ENCODE measurements around the gene CCNI2. TPM values are rescaled to one million over a fixed set of nuclear protein-coding genes. Genes with fewer than 3 reads are reported as not detected.

The CCNI2 gene
- total RNA-seq, 4 donors from 2014 or later: 0.34 to 0.81 (median 0.67) TPM; not detected in 1

DNA sequence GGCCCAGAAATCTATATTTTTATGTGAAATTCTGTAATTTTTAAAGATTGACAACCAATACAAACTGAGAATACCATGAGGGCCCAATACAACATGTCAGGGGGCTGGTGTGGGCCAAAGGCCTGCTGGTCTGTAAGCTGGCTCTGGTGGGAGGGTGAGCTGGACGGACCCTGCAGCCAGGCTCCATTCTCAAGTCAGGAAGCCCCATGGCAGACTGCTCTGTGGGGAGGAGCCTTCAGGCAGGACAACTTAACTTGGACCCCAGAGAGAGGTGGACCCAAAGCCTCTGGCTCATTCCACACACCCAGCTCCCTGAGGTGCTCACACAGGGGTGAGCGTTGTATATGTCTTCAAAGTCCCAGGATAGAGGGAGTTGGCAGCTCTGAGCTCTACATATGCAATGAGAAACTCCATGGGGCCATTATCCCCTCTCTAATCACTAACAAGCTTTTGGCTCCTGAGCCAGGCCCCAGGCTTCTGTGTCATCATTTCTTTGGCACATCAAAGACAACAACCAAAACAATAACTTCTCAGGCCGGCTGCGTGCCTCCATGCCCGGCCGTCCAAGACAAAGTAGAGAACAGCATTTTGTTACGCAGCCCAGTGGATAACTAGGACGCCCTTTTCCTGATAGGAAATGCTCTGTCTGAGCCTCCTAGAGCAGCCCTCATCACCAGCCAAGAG lies 23.4 kb downstream of the CCNI2 start:
- Histone ChIP-seq H3K4me3 (replicated peaks in 1 of 3) (no peak overlapping the region), H3K9me3 (no peaks in the 10 kb centered on the region), H3K4me1 (peaks cover 46 to 76% of the 10 kb centered on the region in 2 donors), H3K27me3 (no peaks in the 10 kb centered on the region), H3K36me3 (no peaks in the 10 kb centered on the region), H3K27ac (peak overlapping the region; percentile 63 to 70 (median 69))
- TF ChIP-seq POLR2A (IDR thresholded peaks at IDR 0.05) (no peak), CTCF (IDR thresholded peaks at IDR 0.05) (no peak)
- WGBS, 2 donors: 35 to 43% methylated on average over 7 to 8 of the region's 8 CpGs
- intact Hi-C loops (cut with DNase I): no loop called here
- peak; percentile 43 to 49 for DNase-seq

DNA sequence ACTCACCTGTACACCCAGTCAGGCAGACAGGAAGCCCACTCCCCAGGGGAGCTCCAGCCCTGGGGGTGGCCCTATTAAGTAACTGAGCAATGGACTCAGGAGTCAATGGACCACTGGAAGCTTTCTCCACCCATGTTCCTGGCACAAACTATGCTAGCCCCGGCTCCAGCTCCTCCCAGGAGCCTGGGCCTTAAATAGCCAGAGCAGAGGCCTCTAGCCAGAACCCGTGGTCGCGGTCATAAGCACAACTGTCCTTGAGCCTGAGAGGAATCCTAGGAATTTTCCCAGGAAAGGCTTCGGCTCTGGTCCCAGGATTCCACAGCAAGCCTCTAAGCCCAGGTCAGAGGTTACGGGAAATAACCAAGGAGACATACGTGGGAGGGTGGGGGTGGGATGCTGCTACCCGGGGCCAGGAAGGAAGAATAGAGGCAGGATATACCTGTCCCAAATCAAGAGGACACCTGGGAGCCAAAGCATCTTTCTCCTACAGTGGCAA lies 24.3 kb downstream of the CCNI2 start:
- WGBS, 2 donors: 47 to 64% methylated on average over 6 to 7 of the region's 8 CpGs
- Histone ChIP-seq H3K9me3 (no peaks in the 10 kb centered on the region), H3K27me3 (no peaks in the 10 kb centered on the region), H3K27ac (peak overlapping the region; percentile 63 to 70 (median 69)), H3K36me3 (no peaks in the 10 kb centered on the region), H3K4me3 (replicated peaks in 1 of 3) (no peak overlapping the region), H3K4me1 (peaks cover 53 to 79% of the 10 kb centered on the region in 2 donors)
- TF ChIP-seq CTCF (IDR thresholded peaks at IDR 0.05) (no peak), POLR2A (IDR thresholded peaks at IDR 0.05) (no peak)
- DNase-seq: peak; percentile 51 to 69
- intact Hi-C loops (cut with DNase I): no loop called here

- H3K27me3 ChIP-seq: no peaks in the 10 kb centered on the region
- H3K9me3 ChIP-seq: no peaks in the 10 kb centered on the region
- TF ChIP-seq CTCF (IDR thresholded peaks at IDR 0.05) (no peak), POLR2A (IDR thresholded peaks at IDR 0.05) (no peak)
- WGBS, 2 donors: 84 to 86% methylated on average over 6 to 8 of the region's 8 CpGs
- H3K27ac ChIP-seq: peak overlapping the region in 2 of 3 donors; percentile 63 to 70
- intact Hi-C loops (cut with DNase I): no loop called here
- peaks cover 43 to 70% of the 10 kb centered on the region in 2 donors for H3K4me1 ChIP-seq
- no peaks in the 10 kb centered on the region for H3K36me3 ChIP-seq
- no peak overlapping the region for H3K4me3 ChIP-seq (replicated peaks in 1 of 3)
- no peak for DNase-seq
Measured at GRCh38 chr5:132772291-132773070, 25.3 kb downstream of the CCNI2 start.

GRCh38 chr5:132773114-132773513 lies 25.9 kb downstream of the CCNI2 start:
- Histone ChIP-seq H3K36me3 (no peaks in the 10 kb centered on the region), H3K9me3 (no peaks in the 10 kb centered on the region), H3K27ac (peak overlapping the region in 1 of 3 donors; percentile 63), H3K27me3 (no peaks in the 10 kb centered on the region), H3K4me3 (replicated peaks in 1 of 3) (no peak overlapping the region), H3K4me1 (peaks cover 45 to 68% of the 10 kb centered on the region in 2 donors)
- 89% methylated on average over 5 of the region's 5 CpGs for WGBS, 2 donors
- no peak for DNase-seq
- TF ChIP-seq POLR2A (IDR thresholded peaks at IDR 0.05) (no peak), CTCF (IDR thresholded peaks at IDR 0.05) (no peak)
- intact Hi-C loops (cut with DNase I): no loop called here
